ENCODE measurements around the gene SSC5D.

The SSC5D gene

GRCh38 chr19:55536951-55537740, 48.9 kb downstream of the SSC5D start, which contains the start of gene SBK2:
TSS of gene SBK2 (minus strand) at chr19:55537133. CDS start at chr19:55536294, 839 bp downstream.
- TF ChIP-seq CTCF (IDR thresholded peaks at IDR 0.05; ENCODE audit: low read length, missing control alignments): peak; percentile 8
- H3K4me3 ChIP-seq (replicated peaks; ENCODE audit: low read depth, low read length): no peak within 1 kb of the TSS
- no peak for DNase-seq (ENCODE audit: low read depth)

- no peak for TF ChIP-seq CTCF (IDR thresholded peaks at IDR 0.05; ENCODE audit: low read length, missing control alignments)
- no peak overlapping the region for H3K4me3 ChIP-seq (replicated peaks; ENCODE audit: low read depth, low read length)
- no peak for DNase-seq (ENCODE audit: low read depth)
Observed at GRCh38 chr19:55537741-55538111, 49.5 kb downstream of the SSC5D start.

GRCh38 chr19:55538132-55538531, 49.9 kb downstream of the SSC5D start:
- TF ChIP-seq CTCF (IDR thresholded peaks at IDR 0.05; ENCODE audit: low read length, missing control alignments): no peak
- no peak overlapping the region for H3K4me3 ChIP-seq (replicated peaks; ENCODE audit: low read depth, low read length)
- no peak for DNase-seq (ENCODE audit: low read depth)

GRCh38 chr19:55539090-55539984, 51.1 kb downstream of the SSC5D start:
- H3K4me3 ChIP-seq (replicated peaks; ENCODE audit: low read depth, low read length): no peak overlapping the region
- no peak for TF ChIP-seq CTCF (IDR thresholded peaks at IDR 0.05; ENCODE audit: low read length, missing control alignments)
- no peak for DNase-seq (ENCODE audit: low read depth)

GRCh38 chr19:55540619-55541018, 52.4 kb downstream of the SSC5D start:
- DNase-seq (ENCODE audit: low read depth): no peak
- H3K4me3 ChIP-seq (replicated peaks; ENCODE audit: low read depth, low read length): no peak overlapping the region
- no peak for TF ChIP-seq CTCF (IDR thresholded peaks at IDR 0.05; ENCODE audit: low read length, missing control alignments)

GRCh38 chr19:55541091-55541490, 52.9 kb downstream of the SSC5D start:
- DNase-seq (ENCODE audit: low read depth): no peak
- no peak for TF ChIP-seq CTCF (IDR thresholded peaks at IDR 0.05; ENCODE audit: low read length, missing control alignments)
- H3K4me3 ChIP-seq (replicated peaks; ENCODE audit: low read depth, low read length): no peak overlapping the region
